OCI-LY1 (cell line): ENCODE results near the gene DRD4.

Source experiments
- H2AFZ ChIP-seq: fragments of 200-600 bp; sonication (generic), shearing (Covaris generic); 2 replicates; pipeline ENCODE4 v1.6.0; 2014; ENCODE audit warnings: antibody characterized with exemption, mild to moderate bottlenecking, low read length
- H3F3A ChIP-seq: fragments of 200-600 bp; sonication (generic), shearing (Covaris generic); 2 replicates; pipeline ENCODE4 v1.6.0; 2014; ENCODE audit warnings: mild to moderate bottlenecking, antibody characterized with exemption, low read length, moderate library complexity; ENCODE audit not compliant: insufficient read depth
- H3K27ac ChIP-seq: fragments of 200-600 bp; sonication (generic); 2 replicates; pipeline ENCODE4 v1.5.1; 2014; ENCODE audit warnings: low read length, mixed run types, mild to moderate bottlenecking, low read depth; ENCODE audit not compliant: poor library complexity, severe bottlenecking
- H3K27me3 ChIP-seq: fragments of 200-600 bp; sonication (generic); 2 replicates; pipeline ENCODE4 v1.6.0; 2014; ENCODE audit warnings: antibody characterized with exemption, mild to moderate bottlenecking, low read length, moderate library complexity; ENCODE audit not compliant: insufficient read depth
- H3K36me3 ChIP-seq: fragments of 200-600 bp; sonication (generic); 2 replicates; pipeline ENCODE4 v1.6.1; 2014; ENCODE audit warnings: mild to moderate bottlenecking, antibody characterized with exemption, low read length, moderate library complexity, mixed read lengths; ENCODE audit not compliant: insufficient read depth
- H3K4me1 ChIP-seq: fragments of 200-600 bp; sonication (generic); 2 replicates; pipeline ENCODE4 v1.5.1; 2014; ENCODE audit warnings: mild to moderate bottlenecking, low read length, moderate library complexity; ENCODE audit not compliant: insufficient read depth, severe bottlenecking
- H3K4me2 ChIP-seq: fragments of 200-600 bp; sonication (generic), shearing (Covaris generic); 2 replicates; pipeline ENCODE4 v1.6.1; 2014; ENCODE audit warnings: low read length
- H3K4me3 ChIP-seq: fragments of 200-600 bp; sonication (generic); 2 replicates; pipeline ENCODE4 v1.5.1; 2014; ENCODE audit warnings: low read length, low read depth, mild to moderate bottlenecking, mixed read lengths; ENCODE audit not compliant: poor library complexity, severe bottlenecking
- H3K79me2 ChIP-seq: fragments of 200-600 bp; shearing (Covaris generic); 2 replicates; pipeline ENCODE4 v1.6.1; 2016; ENCODE audit warnings: mixed run types, low read length, mixed read lengths; ENCODE audit not compliant: insufficient read depth
- H3K9ac ChIP-seq: fragments of 200-600 bp; sonication (generic), shearing (Covaris generic); 2 replicates; pipeline ENCODE4 v1.6.1; 2014; ENCODE audit warnings: mild to moderate bottlenecking, low read length, mixed read lengths
- H3K9me2 ChIP-seq: fragments of 200-600 bp; sonication (generic), shearing (Covaris generic); 2 replicates; pipeline ENCODE4 v1.6.1; 2014; ENCODE audit warnings: low read depth, mild to moderate bottlenecking, low read length, mixed read lengths
- H3K9me3 ChIP-seq: fragments of 200-600 bp; shearing (Covaris generic); 2 replicates; pipeline ENCODE4 v1.6.1; 2014; ENCODE audit warnings: low read length, mixed read lengths
- H4K20me1 ChIP-seq: fragments of 200-600 bp; sonication (generic), shearing (Covaris generic); 2 replicates; pipeline ENCODE4 v1.6.0; 2016; ENCODE audit warnings: mild to moderate bottlenecking, low read length; ENCODE audit not compliant: insufficient read depth
- EZH2 ChIP-seq: fragments of 200-600 bp; sonication (generic), shearing (Covaris generic); IDR thresholded peaks from 2 replicates; pipeline ENCODE4 v1.8.0; 2017; ENCODE audit warnings: borderline replicate concordance, mixed run types, mild to moderate bottlenecking, antibody characterized with exemption, low read length, moderate library complexity, mixed read lengths
- TF ChIP-seq, protein P1 (sequence below): fragments of 200-600 bp; sonication (generic), shearing (Covaris generic); IDR thresholded peaks from 2 replicates; pipeline ENCODE4 v1.5.1; 2017; ENCODE audit warnings: mild to moderate bottlenecking, antibody characterized with exemption, low read length, moderate library complexity, mixed read lengths

The DRD4 gene

DNA sequence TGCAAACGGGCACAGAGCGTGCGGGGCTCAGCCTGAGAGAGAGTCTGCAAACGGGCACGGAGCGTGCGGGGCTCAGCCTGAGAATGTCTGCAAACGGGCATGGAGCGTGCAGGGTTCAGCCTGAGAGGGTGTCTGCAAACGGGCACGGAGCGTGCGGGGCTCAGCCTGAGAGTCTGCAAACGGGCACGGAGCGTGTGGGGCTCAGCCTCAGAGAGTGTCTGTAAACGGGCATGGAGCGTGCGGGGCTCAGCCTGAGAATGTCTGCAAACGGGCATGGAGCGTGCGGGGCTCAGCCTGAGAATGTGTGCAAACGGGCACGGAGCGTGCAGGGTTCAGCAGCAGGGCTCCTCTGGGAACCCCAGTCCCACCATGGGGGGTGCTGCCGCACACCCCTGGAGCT lies 47.3 kb upstream of the DRD4 start:
- H3K27ac ChIP-seq, result no peak overlapping the region
- no peaks in the 10 kb centered on the region for H3K4me1 ChIP-seq
- H3K9ac ChIP-seq, result no peak overlapping the region
- H3K4me3 ChIP-seq, result no peak overlapping the region
- peaks cover 82% of the 10 kb centered on the region for H3K36me3 ChIP-seq
- no peaks in the 10 kb centered on the region for H3K79me2 ChIP-seq
- TF ChIP-seq, protein P1, sequence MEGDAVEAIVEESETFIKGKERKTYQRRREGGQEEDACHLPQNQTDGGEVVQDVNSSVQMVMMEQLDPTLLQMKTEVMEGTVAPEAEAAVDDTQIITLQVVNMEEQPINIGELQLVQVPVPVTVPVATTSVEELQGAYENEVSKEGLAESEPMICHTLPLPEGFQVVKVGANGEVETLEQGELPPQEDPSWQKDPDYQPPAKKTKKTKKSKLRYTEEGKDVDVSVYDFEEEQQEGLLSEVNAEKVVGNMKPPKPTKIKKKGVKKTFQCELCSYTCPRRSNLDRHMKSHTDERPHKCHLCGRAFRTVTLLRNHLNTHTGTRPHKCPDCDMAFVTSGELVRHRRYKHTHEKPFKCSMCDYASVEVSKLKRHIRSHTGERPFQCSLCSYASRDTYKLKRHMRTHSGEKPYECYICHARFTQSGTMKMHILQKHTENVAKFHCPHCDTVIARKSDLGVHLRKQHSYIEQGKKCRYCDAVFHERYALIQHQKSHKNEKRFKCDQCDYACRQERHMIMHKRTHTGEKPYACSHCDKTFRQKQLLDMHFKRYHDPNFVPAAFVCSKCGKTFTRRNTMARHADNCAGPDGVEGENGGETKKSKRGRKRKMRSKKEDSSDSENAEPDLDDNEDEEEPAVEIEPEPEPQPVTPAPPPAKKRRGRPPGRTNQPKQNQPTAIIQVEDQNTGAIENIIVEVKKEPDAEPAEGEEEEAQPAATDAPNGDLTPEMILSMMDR, result no peak
- TF ChIP-seq EZH2, result no peak
- no peaks in the 10 kb centered on the region for H4K20me1 ChIP-seq
- H3K4me2 ChIP-seq, result no peak overlapping the region
- no peaks in the 10 kb centered on the region for H3K27me3 ChIP-seq
- no peaks in the 10 kb centered on the region for H3F3A ChIP-seq
- no peaks in the 10 kb centered on the region for H3K9me3 ChIP-seq
- H3K9me2 ChIP-seq, result no peaks in the 10 kb centered on the region
- H2AFZ ChIP-seq, result no peak overlapping the region

DNA sequence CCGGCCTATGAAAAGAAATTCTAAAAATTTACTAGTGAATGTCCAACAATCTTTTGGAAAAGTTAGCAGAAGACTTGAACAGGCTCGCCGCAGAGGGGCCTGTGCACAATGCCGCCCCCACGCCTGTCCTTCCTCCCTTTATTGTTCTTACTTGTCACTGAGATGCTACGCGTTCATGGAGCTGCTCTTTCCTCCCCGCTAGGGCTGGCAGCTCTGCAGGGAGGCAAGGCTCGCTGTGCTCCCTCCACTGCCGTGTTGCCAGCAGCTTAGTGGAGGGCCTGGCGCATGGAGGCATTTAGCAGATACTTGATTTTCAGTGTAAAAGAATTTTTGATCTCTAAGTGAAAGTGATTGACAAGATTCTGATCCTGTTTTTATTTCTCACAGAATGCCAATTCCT lies 46.1 kb upstream of the DRD4 start:
- no peak for TF ChIP-seq EZH2
- TF ChIP-seq, protein P1, result no peak
- H3K4me2 ChIP-seq, result no peak overlapping the region
- no peaks in the 10 kb centered on the region for H3K27me3 ChIP-seq
- no peaks in the 10 kb centered on the region for H3K79me2 ChIP-seq
- no peak overlapping the region for H2AFZ ChIP-seq
- no peaks in the 10 kb centered on the region for H4K20me1 ChIP-seq
- peaks cover 94% of the 10 kb centered on the region for H3K36me3 ChIP-seq
- no peak overlapping the region for H3K4me3 ChIP-seq
- no peaks in the 10 kb centered on the region for H3F3A ChIP-seq
- H3K27ac ChIP-seq, result no peak overlapping the region
- H3K9me3 ChIP-seq, result no peaks in the 10 kb centered on the region
- no peaks in the 10 kb centered on the region for H3K4me1 ChIP-seq
- H3K9ac ChIP-seq, result no peak overlapping the region
- no peaks in the 10 kb centered on the region for H3K9me2 ChIP-seq

DNA sequence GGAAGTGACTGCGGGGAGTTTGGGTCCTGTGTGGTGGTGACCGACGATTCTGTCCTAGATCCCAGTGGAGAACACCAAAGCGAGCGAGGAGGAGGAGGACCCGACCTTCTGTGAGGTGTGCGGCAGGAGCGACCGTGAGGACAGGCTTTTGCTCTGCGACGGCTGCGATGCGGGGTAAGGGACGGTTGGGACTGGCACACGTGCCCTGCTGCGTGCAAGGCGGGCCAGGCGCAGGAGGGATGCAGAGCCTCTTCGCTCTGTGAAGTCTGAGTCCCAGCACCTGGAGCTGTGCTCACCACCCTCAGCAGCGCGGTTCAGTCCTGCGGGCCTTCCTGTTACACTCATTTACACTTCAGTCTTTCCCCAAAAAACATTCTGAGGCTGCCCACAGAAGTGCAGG lies 44.6 kb upstream of the DRD4 start:
- Histone ChIP-seq H3K9me3 (no peaks in the 10 kb centered on the region), H3K4me1 (no peaks in the 10 kb centered on the region), H3K27me3 (no peaks in the 10 kb centered on the region), H3K4me2 (no peak overlapping the region), H3K4me3 (no peak overlapping the region), H3K9me2 (no peaks in the 10 kb centered on the region), H3K9ac (no peak overlapping the region), H3F3A (no peaks in the 10 kb centered on the region), H3K79me2 (no peaks in the 10 kb centered on the region), H3K36me3 (peaks cover 92% of the 10 kb centered on the region), H4K20me1 (no peaks in the 10 kb centered on the region), H3K27ac (no peak overlapping the region), H2AFZ (no peak overlapping the region)
- TF ChIP-seq EZH2, result no peak
- TF ChIP-seq, protein P1, result no peak
